Superior temporal gyrus (tissue), 1 donor: ENCODE results near the gene NOP14.
A peak's percentile ranks its signal among the peaks of the same experiment; 100 is the strongest.
"Not testable (repeated sequence)": the region's sequence is repeated elsewhere in the genome, so short reads cannot be mapped to it uniquely, and the experiment has no call there.

Experiments
- DNase-seq: peaks from one replicate; pipeline ENCODE4 v3.0.0-alpha.2; 2016; ENCODE audit errors: extremely low spot score

Gene NOP14

GRCh38 chr4:2963175-2963965 is at the start of gene NOP14, which contains the start of gene GRK4:
NOP14 (minus strand) TSS chr4:2963406; CDS start chr4:2963319, 87 bp downstream.
GRK4 (plus strand) TSS chr4:2963571; CDS start chr4:2964071, 500 bp downstream.
- peak; percentile 98 for DNase-seq

DNA sequence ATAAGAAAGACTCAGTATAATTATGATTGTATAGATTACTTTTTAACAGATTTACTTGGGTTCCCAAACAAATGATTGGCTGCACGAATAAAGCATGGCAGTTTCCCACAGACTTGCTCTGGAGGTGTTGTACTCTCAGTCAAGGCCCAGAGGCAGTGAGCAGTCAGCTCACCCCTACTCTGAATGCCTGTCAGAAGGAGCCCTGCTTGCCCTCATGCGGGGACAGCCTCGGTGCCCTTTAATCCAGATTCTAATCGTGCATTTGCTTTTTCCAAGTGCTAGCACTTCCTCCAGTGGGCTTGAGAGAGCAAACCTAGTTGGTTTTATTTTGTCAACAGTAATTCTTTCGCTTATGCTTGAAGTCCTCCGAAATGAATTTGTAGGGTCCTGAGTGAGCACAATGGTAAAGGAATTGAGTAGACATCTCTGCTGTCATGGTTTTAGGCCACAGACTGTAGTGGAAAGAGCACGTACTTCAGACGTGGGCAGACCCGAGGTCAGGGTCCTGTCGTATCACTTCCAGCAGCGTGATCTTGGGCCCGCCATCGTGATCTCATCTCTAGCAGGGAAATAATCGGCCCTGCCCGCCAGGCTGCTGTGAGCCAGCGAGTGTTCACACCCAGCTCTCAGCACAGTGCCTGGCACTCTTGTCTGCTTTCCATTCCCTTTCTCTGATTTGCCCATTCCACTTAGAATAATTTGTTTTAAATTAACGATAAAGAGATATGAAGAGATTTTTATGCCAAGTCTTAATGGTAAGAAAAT is 48.4 kb upstream of the NOP14 start:
- no peak for DNase-seq

DNA sequence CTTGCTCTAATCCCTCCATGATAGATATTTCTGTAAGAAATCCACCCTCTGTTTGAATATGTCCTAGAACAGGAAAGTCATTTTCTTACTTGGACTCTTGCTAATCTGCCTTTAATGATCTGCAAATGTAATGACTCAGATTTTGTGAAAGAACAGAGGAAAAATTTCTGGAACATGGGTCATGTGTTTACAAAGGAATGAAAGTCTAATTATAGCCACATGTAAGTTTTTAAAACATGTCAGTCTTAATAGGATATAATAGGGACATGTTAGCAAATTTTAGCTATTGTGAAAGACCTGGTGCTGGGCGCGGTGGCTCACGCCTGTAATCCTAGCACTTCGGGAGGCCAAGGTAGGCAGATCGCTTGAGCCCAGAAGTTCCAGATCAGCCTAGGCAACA is 47.8 kb upstream of the NOP14 start:
- no peak for DNase-seq

GRCh38 chr4:3010577-3010976 is 47.4 kb upstream of the NOP14 start:
- no peak for DNase-seq

- peak; percentile 37 for DNase-seq
These were observed 46.2 kb upstream of the NOP14 start for GRCh38 chr4:3009422-3009821.

DNA sequence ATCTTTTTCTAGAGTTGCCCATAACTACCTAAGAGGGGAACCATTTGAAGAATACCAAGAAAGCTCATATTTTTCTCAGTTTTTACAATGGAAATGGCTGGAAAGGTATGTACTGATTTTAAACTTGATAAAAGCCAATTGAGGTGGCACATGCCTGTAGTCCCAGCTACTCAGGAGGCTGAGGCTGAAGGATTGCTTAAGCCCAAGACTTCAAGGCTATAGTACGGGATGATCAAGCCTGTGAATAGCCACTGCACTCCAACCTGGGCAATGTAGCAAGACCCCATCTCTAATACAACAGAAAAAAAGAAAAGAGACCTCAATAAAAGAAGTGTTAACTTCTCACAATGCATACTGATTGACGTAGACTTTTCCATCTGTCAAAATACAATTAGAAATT is 44.5 kb upstream of the NOP14 start:
- no peak for DNase-seq

- DNase-seq: no peak
These were observed 33.2 kb upstream of the NOP14 start for GRCh38 chr4:2996415-2996814.

DNA sequence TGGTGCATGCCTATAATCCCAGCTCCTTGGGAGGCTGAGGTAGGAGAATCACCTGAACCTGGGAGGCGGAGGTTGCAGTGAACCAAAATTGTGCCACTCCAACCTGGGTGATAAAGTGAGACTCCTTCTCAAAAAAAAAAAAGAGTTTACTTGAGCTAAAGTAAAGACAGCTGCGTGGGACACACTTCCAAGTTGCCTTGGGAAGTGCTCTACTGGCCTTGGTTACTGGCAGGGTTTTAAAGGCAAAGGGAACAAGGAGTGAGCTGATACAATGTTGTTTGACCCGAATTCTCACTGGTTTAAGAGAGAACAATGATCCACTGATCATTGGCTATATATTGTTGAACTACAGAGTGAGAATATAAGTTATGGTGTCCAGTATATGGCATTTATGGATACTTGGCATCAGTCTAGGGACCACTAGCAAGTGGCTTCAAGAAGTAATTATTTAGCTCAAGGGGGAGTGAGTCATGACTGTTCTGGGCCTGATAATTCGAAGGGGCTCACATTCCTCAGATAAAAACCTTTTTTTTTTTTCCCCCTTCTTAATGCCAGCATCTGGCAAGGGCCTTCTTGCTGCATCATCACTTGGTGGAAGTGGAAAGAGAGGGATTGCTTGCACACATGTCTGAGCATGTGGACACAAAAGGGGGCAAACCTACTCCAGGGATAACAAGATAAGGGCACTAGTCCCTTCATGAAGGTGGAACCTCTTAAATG is 32.5 kb upstream of the NOP14 start:
- DNase-seq: no peak

DNA sequence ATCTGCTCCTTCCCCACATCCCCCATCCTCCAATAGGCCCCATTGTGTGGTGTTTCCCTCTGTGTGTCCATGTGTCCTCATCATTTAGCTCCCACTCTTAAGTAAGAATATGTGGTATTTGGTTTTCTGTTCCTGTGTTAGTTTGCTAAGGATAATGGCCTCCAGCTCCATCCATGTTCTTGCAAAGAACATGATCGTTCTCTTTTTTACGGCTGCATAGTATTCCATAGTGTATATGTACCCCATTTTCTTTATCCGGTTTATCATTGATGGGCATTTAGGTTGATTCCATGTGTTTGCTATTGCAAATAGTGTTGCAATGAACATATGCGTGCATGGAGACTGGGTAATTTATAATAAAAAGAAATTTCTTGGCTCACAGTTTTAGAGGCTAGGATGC is 31.7 kb upstream of the NOP14 start:
- DNase-seq: no peak

GRCh38 chr4:2991243-2991642 is 28.0 kb upstream of the NOP14 start:
- no peak for DNase-seq

DNA sequence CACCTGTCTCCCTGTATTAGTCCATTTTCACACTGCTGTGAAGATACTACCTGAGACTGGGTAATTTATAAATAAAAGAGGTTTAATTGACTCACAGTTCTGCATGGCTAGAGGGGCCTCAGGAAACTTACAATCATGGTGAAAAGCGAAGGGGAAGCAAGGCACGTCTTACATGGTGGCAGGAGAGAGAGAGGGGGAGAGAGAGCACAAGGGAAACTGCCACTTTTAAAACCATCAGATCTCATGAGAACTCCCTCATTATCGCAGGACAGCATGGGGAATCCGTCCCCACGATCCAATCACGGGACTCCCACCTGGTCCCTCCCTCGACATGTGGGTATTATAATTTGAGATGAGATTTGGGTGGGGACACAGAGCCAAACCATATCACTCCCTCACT is 20.5 kb upstream of the NOP14 start:
- DNase-seq: not testable (repeated sequence)

DNA sequence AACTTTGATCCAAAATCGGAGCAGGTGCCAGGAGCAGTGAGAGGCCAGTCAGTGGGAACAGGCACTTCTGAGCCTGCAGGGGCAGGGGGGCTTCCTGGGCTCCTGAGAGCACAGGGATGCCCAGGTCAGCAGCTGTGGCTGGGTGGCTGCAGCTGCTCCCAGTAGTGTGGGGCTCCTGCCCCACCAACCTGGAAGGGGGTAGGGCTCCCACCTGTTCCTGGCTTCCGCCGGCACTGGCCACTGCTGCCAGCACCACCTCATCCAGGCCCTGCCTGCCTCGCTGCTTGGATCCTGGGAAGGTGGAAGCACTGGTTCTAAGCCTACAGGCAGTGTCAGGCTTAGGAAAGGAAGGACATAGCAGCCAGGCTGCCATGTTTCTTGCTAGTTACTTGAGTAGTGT is 18.8 kb upstream of the NOP14 start:
- DNase-seq: no peak

- no peak for DNase-seq
These were observed 18.1 kb upstream of the NOP14 start for GRCh38 chr4:2981256-2981819.

DNA sequence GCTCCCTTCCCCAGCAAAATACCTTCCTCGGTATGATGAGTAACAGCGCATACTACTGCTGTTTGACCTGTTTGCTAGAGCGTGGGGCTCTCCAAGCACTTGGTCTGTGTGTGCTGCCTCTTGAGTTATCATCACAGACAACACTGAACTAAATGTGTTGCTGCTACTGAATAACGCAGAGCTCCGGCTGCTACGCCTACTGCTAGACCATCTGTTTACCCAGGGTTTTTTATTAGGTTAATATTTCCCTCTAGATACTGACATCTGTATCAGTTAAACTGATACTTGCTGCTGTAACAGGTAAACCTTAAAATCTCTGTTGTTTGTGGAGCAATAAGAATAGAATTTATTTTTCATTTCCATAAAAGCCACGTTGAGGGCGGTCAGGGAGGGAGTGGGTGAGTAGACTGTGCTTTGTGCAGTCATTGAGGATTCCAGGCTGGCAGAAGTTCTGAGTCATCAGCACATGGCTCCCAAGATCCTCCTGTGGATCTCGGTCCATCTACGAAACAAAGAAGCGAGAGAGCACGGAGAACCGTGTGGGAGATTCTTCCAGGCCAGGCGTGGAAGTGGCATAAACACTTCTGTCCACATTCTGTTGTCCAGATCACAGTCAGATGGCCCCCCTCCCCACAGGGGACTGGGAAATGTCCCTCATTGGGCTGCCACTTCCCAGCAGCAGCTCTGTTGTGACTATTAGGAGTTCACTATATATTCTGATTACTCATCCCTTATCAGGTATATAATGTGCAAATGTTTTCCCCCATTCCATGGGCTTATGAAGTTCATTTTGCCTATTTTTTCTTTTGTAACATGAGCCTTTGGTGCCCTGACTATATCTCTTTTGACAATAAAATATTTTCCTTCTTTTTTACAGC is 14.2 kb upstream of the NOP14 start:
- peak; percentile 80 for DNase-seq

- no peak for DNase-seq
These were observed 8.1 kb upstream of the NOP14 start for GRCh38 chr4:2971275-2971674.

DNA sequence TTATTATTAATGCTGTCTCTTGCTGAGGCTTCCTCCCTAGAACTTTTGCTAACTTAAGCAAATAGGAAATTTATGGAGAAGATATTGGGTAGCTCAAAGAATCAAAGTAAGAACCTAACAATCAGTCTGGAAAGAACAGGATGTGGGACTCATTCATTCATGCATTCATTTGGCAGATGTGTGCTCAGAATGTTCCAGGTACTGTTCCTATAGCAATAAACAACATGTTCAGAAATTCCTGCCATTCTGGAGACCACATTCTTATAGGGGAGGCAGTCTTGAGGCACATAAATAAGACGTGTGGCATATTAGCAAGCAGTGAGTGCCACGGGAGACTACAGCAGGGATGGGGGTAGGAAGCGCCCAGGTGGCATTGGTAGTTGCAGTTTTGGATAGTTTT is 5.2 kb upstream of the NOP14 start:
- no peak for DNase-seq

DNA sequence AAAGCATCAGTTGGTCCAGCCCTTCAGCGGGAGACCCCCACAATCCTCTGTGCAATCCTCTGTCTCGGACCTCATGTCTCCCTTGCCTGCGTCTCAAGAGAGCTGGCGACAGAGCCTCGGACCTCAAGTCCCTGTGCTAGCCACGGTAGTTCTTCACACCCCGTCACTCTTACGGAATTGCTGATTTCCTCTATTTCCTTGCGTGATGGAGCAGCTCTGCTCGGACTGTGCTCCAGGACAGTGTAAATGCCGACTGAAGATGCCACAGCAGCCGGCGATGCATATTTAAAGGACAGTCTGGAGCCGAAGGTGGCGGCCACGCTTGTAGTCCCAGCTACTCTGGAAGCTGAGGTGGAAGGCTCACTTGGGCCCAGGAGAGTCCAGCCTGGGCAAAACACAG is 2.1 kb upstream of the NOP14 start:
- no peak for DNase-seq

GRCh38 chr4:2964706-2965258 is 1.6 kb upstream of the NOP14 start:
- no peak for DNase-seq

- peak; percentile 19 for DNase-seq
These were observed 813 bp upstream of the NOP14 start for GRCh38 chr4:2963966-2964471.

DNA sequence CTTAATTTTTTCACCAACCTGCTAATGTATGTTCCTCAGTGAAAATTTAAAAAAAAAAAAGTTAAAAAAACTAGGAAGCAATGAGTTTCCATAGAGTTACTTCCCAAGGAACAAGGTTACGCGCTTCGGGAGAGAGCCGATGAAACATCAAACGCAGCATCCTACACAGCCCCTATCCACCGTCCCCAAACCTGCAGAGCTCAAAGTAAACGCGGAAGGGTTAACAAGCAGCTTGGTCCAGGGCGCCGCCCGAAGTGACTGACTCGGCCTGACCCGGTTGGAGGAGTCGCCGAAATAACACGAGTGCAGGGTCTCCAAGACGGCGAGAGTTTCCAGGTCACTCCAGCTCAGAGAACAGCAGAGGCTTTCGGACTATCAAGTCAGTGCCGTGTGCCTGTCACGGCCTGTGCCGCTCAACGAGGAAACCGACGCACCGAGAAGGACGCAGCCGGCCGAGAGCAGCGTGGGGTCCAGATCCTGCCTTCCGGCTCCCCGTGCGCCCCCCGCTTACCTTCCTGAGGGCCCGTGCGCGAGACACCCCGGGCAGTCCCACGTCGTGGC is 512 bp downstream of the NOP14 start:
- no peak for DNase-seq
